Coronary artery (tissue), 2 donors: Measurements from ENCODE around the gene BTBD1.

Experiments used
- DNase-seq: peaks from one replicate; pipeline ENCODE4 v3.0.0-alpha.2; 2017; ENCODE audit warnings: low spot score
- H3K27ac ChIP-seq, 2 donors: fragments of 200-600 bp; sonication (generic); one replicate each; pipeline ENCODE4 v1.5.1; 2016 to 2019
- H3K4me3 ChIP-seq: fragments of 200-600 bp; sonication (generic); 2 replicates; pipeline ENCODE4 v1.5.1; 2016; ENCODE audit warnings: mild to moderate bottlenecking, moderate library complexity
- CTCF ChIP-seq: fragments of 200-600 bp; sonication (generic); IDR thresholded peaks from one replicate; pipeline ENCODE4 v1.5.1; 2019; ENCODE audit warnings: antibody characterized with exemption

The BTBD1 gene

DNA sequence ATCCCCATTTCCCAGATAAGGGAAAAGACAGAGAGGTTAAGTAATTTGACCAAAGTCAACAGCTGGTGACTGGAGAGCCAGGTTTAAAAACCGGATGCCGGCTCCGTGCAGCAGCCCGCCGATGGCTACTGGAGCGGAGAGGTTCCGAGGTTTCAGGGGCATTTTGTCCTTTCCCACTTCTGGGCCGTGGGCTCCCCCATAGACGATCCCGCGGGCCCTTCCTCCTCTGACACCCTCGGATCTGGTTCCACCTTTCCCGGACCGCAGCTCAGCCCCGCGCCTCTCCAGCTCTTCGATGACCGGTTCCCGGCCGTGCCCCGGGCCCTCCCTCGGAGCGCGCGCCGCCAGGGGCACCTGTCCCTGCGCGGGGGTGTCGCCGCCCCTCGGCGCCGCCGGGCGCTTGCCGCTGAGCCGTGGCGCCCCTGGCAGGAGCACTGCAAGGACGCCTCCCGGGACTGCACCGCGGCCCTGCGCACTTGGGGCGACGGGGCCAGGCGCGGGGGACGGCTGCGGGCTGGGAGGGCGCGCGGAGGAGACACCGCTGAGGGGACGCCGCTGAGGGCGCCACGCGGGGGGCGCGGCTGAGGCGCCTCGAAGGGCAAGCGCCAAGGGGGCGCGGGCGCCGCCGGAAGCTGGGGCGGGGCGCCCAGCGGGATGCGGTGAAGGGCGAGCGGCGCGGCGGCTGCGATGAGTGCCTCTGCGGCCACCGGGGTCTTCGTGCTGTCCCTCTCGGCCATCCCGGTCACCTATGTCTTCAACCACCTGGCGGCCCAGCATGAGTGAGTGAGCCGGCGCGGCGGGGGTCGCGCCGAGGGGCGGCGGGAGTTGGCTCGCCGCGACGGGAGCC is 40.2 kb upstream of the BTBD1 start, which contains the start of gene TM6SF1:
Gene TM6SF1 (plus strand): TSS at position 652 of the 847 bp plus-strand sequence. CDS start 36 bp downstream, at position 688.
- peak within 1 kb of the TSS; percentile 73 for H3K4me3 ChIP-seq
- H3K27ac ChIP-seq, result peak within 1 kb of the TSS in 1 of 2 donors; percentile 60
- DNase-seq, result no peak
- TF ChIP-seq CTCF, result no peak

- no peak for DNase-seq
- no peak overlapping the region for H3K27ac ChIP-seq
- no peak overlapping the region for H3K4me3 ChIP-seq
- TF ChIP-seq CTCF, result no peak
Observed at GRCh38 chr15:83105440-83105839, 38.4 kb upstream of the BTBD1 start.

- Histone ChIP-seq H3K4me3 (no peak overlapping the region), H3K27ac (no peak overlapping the region)
- DNase-seq, result no peak
- no peak for TF ChIP-seq CTCF
Observed at GRCh38 chr15:83104141-83104540, 37.1 kb upstream of the BTBD1 start.

DNA sequence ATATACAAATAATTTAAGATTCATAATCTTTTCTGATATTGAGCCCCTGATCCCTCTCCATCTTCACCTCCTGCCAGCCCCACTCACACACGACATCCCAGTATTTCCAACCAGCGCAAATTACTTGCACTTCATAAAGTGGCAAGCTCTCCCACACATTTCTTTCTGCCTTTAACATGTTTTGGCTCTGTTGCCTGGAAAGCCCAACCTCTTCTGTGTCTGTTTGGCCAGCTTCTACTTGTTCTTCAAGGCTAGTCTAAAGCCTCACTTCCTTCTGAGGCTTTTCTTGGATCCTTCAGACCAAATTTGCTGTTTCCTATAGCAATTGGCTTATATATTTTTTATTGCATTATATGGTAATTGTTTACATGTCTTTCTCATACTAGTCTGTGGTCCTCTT is 35.3 kb upstream of the BTBD1 start:
- Histone ChIP-seq H3K27ac (no peak overlapping the region), H3K4me3 (no peak overlapping the region)
- no peak for TF ChIP-seq CTCF
- no peak for DNase-seq

DNA sequence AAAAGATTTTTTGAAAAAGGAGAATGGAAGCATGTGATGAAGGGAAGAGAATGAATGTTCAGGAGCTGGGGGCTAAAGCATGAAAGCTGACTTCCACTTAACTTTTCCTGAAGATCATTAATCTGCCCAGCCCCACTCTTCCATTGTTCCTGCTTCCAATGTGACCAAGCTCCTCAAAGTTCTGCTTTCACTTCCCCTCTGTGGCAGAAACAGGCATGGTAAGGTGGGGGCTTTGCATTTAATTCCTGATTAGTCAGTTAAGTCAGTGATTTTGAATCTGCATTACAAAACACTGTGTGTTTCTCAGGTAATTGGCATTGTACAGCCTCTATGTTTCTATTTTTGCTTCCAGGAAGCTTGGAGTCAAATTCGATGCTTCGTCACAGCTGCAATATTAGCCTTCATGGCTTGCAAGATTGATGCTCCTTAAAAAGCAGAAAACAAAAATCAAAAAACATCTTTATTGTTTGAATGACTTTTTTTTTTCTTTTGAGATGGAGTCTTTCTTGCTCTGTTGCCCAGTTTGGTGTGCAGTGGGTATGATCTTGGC is 33.1 kb upstream of the BTBD1 start:
- Histone ChIP-seq H3K4me3 (no peak overlapping the region), H3K27ac (no peak overlapping the region)
- no peak for TF ChIP-seq CTCF
- no peak for DNase-seq

- no peak for TF ChIP-seq CTCF
- H3K27ac ChIP-seq, result no peak overlapping the region
- no peak for DNase-seq
- H3K4me3 ChIP-seq, result no peak overlapping the region
Observed at GRCh38 chr15:83099290-83099689, 32.2 kb upstream of the BTBD1 start.

- no peak for DNase-seq
- TF ChIP-seq CTCF, result no peak
- no peak overlapping the region for H3K4me3 ChIP-seq
- H3K27ac ChIP-seq, result no peak overlapping the region
Observed at GRCh38 chr15:83098079-83098478, 31.0 kb upstream of the BTBD1 start.
